PFSK-1 (cell line): Measurements from ENCODE around the gene SPATA31D3.
"Not testable (repeated sequence)": the region's sequence is repeated elsewhere in the genome, so short reads cannot be mapped to it uniquely, and the experiment has no call there.

ENCODE experiments used
- FOXP2 ChIP-seq: optimal IDR thresholded peaks from 2 replicates; pipeline ENCODE3; 2011; ENCODE audit warnings: borderline replicate concordance, control low read depth, inconsistent platforms; ENCODE audit not compliant: insufficient read depth; ENCODE audit errors: extremely low read length, extremely low read depth
- POLR2AphosphoS5 ChIP-seq: IDR thresholded peaks from 2 replicates; pipeline ENCODE4 v1.6.1; 2012; ENCODE audit warnings: low read depth, mild to moderate bottlenecking, control low read depth, low read length, moderate library complexity
- SIN3A ChIP-seq: IDR thresholded peaks from 2 replicates; pipeline ENCODE4 v1.6.1; 2012; ENCODE audit warnings: mild to moderate bottlenecking, low read length, moderate library complexity, borderline replicate concordance; ENCODE audit not compliant: insufficient read depth
- TAF1 ChIP-seq: IDR thresholded peaks from 2 replicates; pipeline ENCODE4 v1.6.1; 2012; ENCODE audit warnings: low read length, control low read depth, borderline replicate concordance; ENCODE audit not compliant: insufficient read depth
- TF ChIP-seq, protein P1 (sequence below), 2 experiments: IDR thresholded peaks; 2 replicates each; pipeline versions ENCODE4 v1.6.1 to v1.8.0; 2011 to 2012; ENCODE audit warnings: low read depth in 2 of 2, low read length in 2 of 2, control low read depth in 1 of 2, inconsistent platforms in 1 of 2, mild to moderate bottlenecking in 1 of 2, moderate library complexity in 1 of 2; ENCODE audit not compliant: insufficient read depth in 1 of 2

The SPATA31D3 gene

DNA sequence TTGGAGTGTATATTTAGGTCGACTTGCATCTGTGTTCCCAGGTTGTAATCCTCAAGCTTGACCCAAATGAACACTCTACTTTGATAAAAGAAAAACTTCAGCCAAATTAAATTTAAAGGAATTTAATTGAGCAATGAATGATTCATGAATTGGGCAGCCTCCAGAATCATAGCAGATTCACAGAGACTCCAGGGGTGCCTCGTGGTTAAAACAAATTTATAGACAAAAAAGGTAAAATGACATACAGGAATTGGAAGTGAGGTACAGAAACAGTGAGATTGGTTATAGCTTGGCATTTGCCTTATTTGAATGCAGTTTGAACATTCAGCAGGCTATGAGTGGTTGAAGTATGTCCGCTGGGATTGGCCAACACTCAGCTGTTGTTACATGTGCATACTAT, 36.6 kb upstream of the SPATA31D3 start:
- TF ChIP-seq TAF1 (no peak), SIN3A (no peak), FOXP2 (no peak), POLR2AphosphoS5 (no peak)
- TF ChIP-seq, protein P1, sequence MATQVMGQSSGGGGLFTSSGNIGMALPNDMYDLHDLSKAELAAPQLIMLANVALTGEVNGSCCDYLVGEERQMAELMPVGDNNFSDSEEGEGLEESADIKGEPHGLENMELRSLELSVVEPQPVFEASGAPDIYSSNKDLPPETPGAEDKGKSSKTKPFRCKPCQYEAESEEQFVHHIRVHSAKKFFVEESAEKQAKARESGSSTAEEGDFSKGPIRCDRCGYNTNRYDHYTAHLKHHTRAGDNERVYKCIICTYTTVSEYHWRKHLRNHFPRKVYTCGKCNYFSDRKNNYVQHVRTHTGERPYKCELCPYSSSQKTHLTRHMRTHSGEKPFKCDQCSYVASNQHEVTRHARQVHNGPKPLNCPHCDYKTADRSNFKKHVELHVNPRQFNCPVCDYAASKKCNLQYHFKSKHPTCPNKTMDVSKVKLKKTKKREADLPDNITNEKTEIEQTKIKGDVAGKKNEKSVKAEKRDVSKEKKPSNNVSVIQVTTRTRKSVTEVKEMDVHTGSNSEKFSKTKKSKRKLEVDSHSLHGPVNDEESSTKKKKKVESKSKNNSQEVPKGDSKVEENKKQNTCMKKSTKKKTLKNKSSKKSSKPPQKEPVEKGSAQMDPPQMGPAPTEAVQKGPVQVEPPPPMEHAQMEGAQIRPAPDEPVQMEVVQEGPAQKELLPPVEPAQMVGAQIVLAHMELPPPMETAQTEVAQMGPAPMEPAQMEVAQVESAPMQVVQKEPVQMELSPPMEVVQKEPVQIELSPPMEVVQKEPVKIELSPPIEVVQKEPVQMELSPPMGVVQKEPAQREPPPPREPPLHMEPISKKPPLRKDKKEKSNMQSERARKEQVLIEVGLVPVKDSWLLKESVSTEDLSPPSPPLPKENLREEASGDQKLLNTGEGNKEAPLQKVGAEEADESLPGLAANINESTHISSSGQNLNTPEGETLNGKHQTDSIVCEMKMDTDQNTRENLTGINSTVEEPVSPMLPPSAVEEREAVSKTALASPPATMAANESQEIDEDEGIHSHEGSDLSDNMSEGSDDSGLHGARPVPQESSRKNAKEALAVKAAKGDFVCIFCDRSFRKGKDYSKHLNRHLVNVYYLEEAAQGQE (IDR thresholded peaks at IDR 0.05; ENCODE audit: insufficient read depth in 1 of 2, low read depth in 2 of 2, low read length in 2 of 2): no peak

DNA sequence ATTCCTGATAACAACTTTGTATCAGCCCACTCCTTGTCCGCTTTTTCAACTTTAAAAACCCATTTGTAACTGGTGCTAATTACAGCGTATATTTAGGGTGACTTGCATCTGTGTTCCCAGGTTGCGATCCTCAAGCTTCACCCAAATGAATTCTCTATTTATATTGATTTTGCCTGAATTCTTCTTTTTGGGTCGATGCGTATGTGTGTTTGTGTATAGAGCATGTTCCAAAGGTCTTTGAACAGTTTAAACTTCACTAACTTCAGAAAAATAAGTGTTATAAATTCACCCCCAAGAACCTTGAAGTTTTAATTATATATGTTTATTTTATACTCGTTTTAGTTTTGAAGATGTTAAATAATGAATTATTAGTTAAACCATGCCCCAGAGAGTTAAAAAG, 31.2 kb upstream of the SPATA31D3 start:
- TF ChIP-seq, protein P1 (IDR thresholded peaks at IDR 0.05; ENCODE audit: insufficient read depth in 1 of 2, low read depth in 2 of 2, low read length in 2 of 2): no peak
- TF ChIP-seq TAF1: no peak
- TF ChIP-seq POLR2AphosphoS5: no peak
- TF ChIP-seq FOXP2: no peak
- no peak for TF ChIP-seq SIN3A

DNA sequence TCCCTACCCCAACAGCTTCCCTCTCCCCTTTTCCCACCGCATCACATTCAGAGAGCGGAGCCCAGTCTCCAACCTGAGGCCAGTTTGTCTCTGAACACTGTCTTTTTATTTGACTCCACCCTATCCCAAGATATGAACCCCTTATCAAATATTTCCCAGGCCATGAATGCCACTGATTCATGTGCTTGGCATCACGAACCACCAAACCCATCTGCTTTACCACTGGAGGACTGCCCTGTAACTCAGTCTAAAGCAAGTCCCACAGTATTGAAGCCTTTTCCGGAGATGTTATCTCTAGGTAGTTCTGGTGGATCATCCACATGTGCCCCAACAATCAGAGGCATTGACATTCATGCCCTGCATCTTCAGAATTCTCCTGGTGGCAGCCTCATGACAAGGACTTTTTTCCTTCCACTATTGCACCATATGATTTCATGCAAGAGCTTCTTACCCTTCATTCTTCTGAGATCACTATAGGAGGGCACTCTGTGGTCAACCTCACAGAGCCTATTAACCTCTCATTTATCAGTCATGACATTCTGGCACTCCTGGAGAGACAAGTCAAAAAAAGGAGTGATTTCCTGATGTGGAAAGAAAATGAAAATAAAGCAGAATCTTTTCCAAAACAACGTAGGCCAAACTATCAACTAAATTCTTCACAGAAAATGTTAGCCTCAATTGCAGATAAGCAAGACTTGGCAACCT, 27.3 kb upstream of the SPATA31D3 start:
- no peak for TF ChIP-seq POLR2AphosphoS5
- TF ChIP-seq TAF1: no peak
- TF ChIP-seq, protein P1 (IDR thresholded peaks at IDR 0.05; ENCODE audit: insufficient read depth in 1 of 2, low read depth in 2 of 2, low read length in 2 of 2): no peak
- no peak for TF ChIP-seq SIN3A
- no peak for TF ChIP-seq FOXP2

DNA sequence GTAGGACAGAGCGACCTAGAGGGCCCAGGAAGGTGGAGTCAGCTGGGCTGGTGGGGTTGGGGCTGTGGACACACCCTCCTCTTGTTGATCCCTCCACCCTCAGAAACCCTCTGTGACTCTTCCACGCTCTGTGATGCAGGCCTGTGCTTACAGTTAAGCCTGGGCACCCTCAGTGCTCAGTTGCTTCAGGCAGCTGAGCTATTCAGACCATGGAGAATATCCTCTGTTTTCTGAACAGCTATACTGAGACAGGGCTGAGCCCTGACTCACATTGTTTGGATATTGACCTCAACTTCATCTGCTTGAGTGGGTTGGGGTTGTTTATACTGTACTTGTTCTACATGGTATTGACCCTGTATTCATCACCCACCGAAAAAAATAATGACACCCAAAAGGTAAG, 15.0 kb upstream of the SPATA31D3 start, which contains the start of gene SPATA31D4:
TSS of gene SPATA31D4 (plus strand) at position 124 of the 400 bp plus-strand sequence. CDS start at position 210, 86 bp downstream.
- TF ChIP-seq SIN3A, FOXP2: not testable (repeated sequence)
- TF ChIP-seq, protein P1 (IDR thresholded peaks at IDR 0.05; ENCODE audit: insufficient read depth in 1 of 2, low read depth in 2 of 2, low read length in 2 of 2): not testable (repeated sequence)
